GM12878 (cell line): Measurements from ENCODE around the gene FAM78A. TPM values are rescaled to one million over a fixed set of nuclear protein-coding genes. Genes with fewer than 3 reads are reported as not detected.

Experiments used
- E2F4 ChIP-seq: IDR thresholded peaks from 2 replicates; pipeline ENCODE4 v1.6.1; 2012; ENCODE audit warnings: low read depth, low read length, improper control_type of control experiment
- HCFC1 ChIP-seq: fragments of 150-350 bp; IDR thresholded peaks from 2 replicates; pipeline ENCODE4 v1.6.1; 2014; ENCODE audit warnings: low read length
- MEF2A ChIP-seq: IDR thresholded peaks from 2 replicates; pipeline ENCODE4 v1.6.1; 2011; ENCODE audit warnings: low read depth, mild to moderate bottlenecking, low read length, moderate library complexity; ENCODE audit not compliant: insufficient read depth
- MTA3 ChIP-seq: IDR thresholded peaks from 2 replicates; pipeline ENCODE4 v1.6.1; 2012; ENCODE audit warnings: low read length, inconsistent platforms, borderline replicate concordance
- NFIC ChIP-seq: IDR thresholded peaks from 2 replicates; pipeline ENCODE4 v1.6.1; 2012; ENCODE audit warnings: low read depth, mild to moderate bottlenecking, inconsistent platforms, low read length, moderate library complexity
- POLR2AphosphoS5 ChIP-seq: IDR thresholded peaks from 2 replicates; pipeline ENCODE4 v1.6.1; 2011; ENCODE audit warnings: mild to moderate bottlenecking, low read length, inconsistent platforms
- RFX5 ChIP-seq: IDR thresholded peaks from 2 replicates; pipeline ENCODE4 v1.6.1; 2011; ENCODE audit warnings: low read depth, low read length, improper control_type of control experiment
- SREBF1 ChIP-seq: IDR thresholded peaks from 2 replicates; pipeline ENCODE4 v1.6.1; 2012; ENCODE audit warnings: mild to moderate bottlenecking, low read length
- SREBF2 ChIP-seq: IDR thresholded peaks from 2 replicates; pipeline ENCODE4 v1.6.1; 2012; ENCODE audit warnings: mild to moderate bottlenecking, low read length
- SRF ChIP-seq, 2 experiments: IDR thresholded peaks; 2 replicates each; pipeline ENCODE4 v1.6.1; 2011; ENCODE audit warnings: low read depth in 2 of 2, low read length in 2 of 2, mild to moderate bottlenecking in 1 of 2, moderate library complexity in 1 of 2
- WRNIP1 ChIP-seq: IDR thresholded peaks from 2 replicates; pipeline ENCODE4 v1.6.1; 2011; ENCODE audit warnings: low read depth, low read length, improper control_type of control experiment, borderline replicate concordance
- YBX1 ChIP-seq: fragments of 450-650 bp; IDR thresholded peaks from 2 replicates; pipeline ENCODE4 v1.6.1; 2016; ENCODE audit warnings: antibody characterized with exemption
- YY1 ChIP-seq: IDR thresholded peaks from 2 replicates; pipeline ENCODE4 v1.6.1; 2011; ENCODE audit warnings: low read depth, mild to moderate bottlenecking, low read length
- ZNF24 ChIP-seq: fragments of 450-650 bp; IDR thresholded peaks from 2 replicates; pipeline ENCODE4 v1.6.1; 2017; ENCODE audit warnings: antibody characterized with exemption, mild to moderate bottlenecking
- ZNF274 ChIP-seq: IDR thresholded peaks from one replicate; pipeline ENCODE4 v1.8.0; 2011; ENCODE audit not compliant: insufficient read length, insufficient read depth
- ZNF384 ChIP-seq: IDR thresholded peaks from 2 replicates; pipeline ENCODE4 v1.6.1; 2012; ENCODE audit warnings: low read depth, mild to moderate bottlenecking, low read length, improper control_type of control experiment, borderline replicate concordance
- polyA plus RNA-seq, 11 experiments: library from polyadenylated mRNA; depleted of rRNA in 4 of 11; unstranded in 6 of 11; stranded (reverse) in 5 of 11; fragments of >200 nt; fragmentation: Nextera tagmentation in 4 of 11; fragmentation: Illumina TruSeq in 1 of 11; extraction: Ambion mirVana in 4 of 11; extraction: Trizol in 1 of 11; gene quantifications; 1 replicate in 1 of 11; 2 replicates in 10 of 11; pipeline versions ENCODE4 v1.2.1 to v1.2.3, GENCODE V29; 2011 to 2016; ENCODE audit warnings: inconsistent platforms in 2 of 11, missing spikeins in 2 of 11, low read depth in 1 of 11
- total RNA-seq, 4 experiments: library from RNA; depleted of rRNA in 3 of 4; stranded (reverse); fragments of >200 nt in 3 of 4; fragmentation: Illumina TruSeq in 1 of 4; extraction: Trizol in 1 of 4; gene quantifications; 2 replicates each; pipeline versions ENCODE4 v1.2.1 to v1.2.3, GENCODE V29; 2013 to 2021
- TF ChIP-seq, protein P1 (sequence below): fragments of 450-650 bp; IDR thresholded peaks from 2 replicates; pipeline ENCODE4 v1.6.1; 2016; ENCODE audit warnings: mild to moderate bottlenecking
- TF ChIP-seq, protein P2 (sequence below): IDR thresholded peaks from 2 replicates; pipeline ENCODE4 v1.6.1; 2011; ENCODE audit warnings: mild to moderate bottlenecking, low read depth, low read length, moderate library complexity; ENCODE audit not compliant: insufficient replicate concordance

FAM78A gene
- total and polyA plus RNA-seq, 10 of the 15 experiments (the other 5 are each of a cell fraction or from before 2014, with no cell fraction given) = 0.18 to 32.5 (median 12.2) TPM

- TF ChIP-seq WRNIP1 (peak; percentile 54; the same call in 1 of the 2 replicates), HCFC1 (no peak), SREBF2 (no peak), ZNF274 (no peak), MTA3 (no peak), RFX5 (no peak), SREBF1 (no peak), NFIC (no peak), MEF2A (no peak), SRF (IDR thresholded peaks at IDR 0.05; ENCODE audit: low read depth in 2 of 2, low read length in 2 of 2) (no peak), ZNF384 (no peak), E2F4 (no peak), YBX1 (no peak), POLR2AphosphoS5 (no peak), ZNF24 (no peak), YY1 (peak; percentile 78)
- TF ChIP-seq, protein P1, sequence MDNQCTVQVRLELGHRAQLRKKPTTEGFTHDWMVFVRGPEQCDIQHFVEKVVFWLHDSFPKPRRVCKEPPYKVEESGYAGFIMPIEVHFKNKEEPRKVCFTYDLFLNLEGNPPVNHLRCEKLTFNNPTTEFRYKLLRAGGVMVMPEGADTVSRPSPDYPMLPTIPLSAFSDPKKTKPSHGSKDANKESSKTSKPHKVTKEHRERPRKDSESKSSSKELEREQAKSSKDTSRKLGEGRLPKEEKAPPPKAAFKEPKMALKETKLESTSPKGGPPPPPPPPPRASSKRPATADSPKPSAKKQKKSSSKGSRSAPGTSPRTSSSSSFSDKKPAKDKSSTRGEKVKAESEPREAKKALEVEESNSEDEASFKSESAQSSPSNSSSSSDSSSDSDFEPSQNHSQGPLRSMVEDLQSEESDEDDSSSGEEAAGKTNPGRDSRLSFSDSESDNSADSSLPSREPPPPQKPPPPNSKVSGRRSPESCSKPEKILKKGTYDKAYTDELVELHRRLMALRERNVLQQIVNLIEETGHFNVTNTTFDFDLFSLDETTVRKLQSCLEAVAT = peak; percentile 29; the same call in 1 of the 2 replicates
- TF ChIP-seq, protein P2, sequence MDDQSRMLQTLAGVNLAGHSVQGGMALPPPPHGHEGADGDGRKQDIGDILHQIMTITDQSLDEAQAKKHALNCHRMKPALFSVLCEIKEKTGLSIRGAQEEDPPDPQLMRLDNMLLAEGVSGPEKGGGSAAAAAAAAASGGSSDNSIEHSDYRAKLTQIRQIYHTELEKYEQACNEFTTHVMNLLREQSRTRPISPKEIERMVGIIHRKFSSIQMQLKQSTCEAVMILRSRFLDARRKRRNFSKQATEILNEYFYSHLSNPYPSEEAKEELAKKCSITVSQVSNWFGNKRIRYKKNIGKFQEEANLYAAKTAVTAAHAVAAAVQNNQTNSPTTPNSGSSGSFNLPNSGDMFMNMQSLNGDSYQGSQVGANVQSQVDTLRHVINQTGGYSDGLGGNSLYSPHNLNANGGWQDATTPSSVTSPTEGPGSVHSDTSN = no peak
These were observed 797 bp downstream of the FAM78A start (continued) for GRCh38 chr9:131275332-131276093.
